ENCODE data around the gene ENAH. TPM values are rescaled to one million over a fixed set of nuclear protein-coding genes. Genes with fewer than 3 reads are reported as not detected.

The ENAH gene
- polyA plus RNA-seq, 1 of the 3 experiments (the other 2 are of a cell fraction) = 48.9 TPM

DNA sequence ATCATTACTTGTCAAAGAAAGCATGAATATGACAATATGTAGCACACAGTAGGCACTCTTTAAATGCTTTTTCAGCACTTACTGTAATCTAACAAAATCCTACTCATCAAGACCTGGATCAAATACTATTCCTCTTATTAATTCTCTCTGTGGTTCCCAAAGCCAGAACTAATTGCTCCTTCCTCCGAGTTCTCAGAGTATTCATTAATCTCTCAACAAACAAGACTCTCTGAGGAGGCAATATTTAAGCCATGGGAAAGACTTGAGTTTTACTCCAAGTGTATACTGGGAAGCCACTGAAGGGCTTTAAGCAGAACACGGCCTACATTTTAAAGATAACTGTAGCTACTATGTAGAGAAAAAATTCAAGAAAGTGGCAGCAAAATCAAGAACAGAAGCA, 79.7 kb downstream of the ENAH start (continued):
- no peak for TF ChIP-seq PBX3 (IDR thresholded peaks at IDR 0.05)
- TF ChIP-seq RAD21 (IDR thresholded peaks at IDR 0.05; ENCODE audit: low read length) = no peak
- TF ChIP-seq MAX (IDR thresholded peaks at IDR 0.05; ENCODE audit: low read depth) = no peak
- no peak for TF ChIP-seq YY1 (IDR thresholded peaks at IDR 0.05; ENCODE audit: low read depth)
- no peak for TF ChIP-seq NRF1 (IDR thresholded peaks at IDR 0.05; ENCODE audit: low read depth, low read length)

DNA sequence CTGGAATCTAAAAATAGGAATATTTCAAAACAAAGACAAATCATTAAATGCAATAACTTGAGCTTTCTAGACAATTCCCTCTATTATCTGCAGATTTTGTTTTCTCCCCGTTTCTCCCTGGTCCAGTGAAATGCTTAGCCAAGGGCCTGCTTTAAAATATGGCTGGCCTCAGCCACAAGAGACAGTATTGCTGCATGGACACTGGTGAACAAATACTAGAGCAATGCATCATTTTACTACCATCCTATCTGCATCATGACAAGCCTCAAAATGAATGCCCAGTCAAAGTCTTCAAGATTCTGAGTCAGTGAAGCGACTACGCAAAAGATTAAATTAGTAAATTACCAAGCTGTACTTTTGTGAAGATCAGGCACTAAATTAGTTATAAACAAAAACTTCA, 80.5 kb downstream of the ENAH start:
- ChIA-PET POLR2A (no interaction called here), CTCF (interaction anchor here (0.6 to 1.9 kb wide), 5 partner anchors 9 to 205 kb away, joined by 3 to 5 read pairs (median 3); partner anchors contain the start of gene SRP9)
- Histone ChIP-seq H4K20me1 (ENCODE audit: insufficient read depth) (peaks cover 89% of the 10 kb centered on the region), H2AFZ (ENCODE audit: low read depth) (no peak overlapping the region), H3K9me3 (no peaks in the 10 kb centered on the region), H3F3A (replicated peaks; ENCODE audit: insufficient read depth) (peaks cover 22% of the 10 kb centered on the region), H3K27ac (ENCODE audit: low read depth in 2 of 2, low read length in 1 of 2) (peak overlapping the region in 1 of 2 experiments; percentile 16; a peak in 1 of 4 replicates), H3K4me3 (ENCODE audit: low read depth in 2 of 2, low read length in 1 of 2) (no peak overlapping the region), H3K4me1 (ENCODE audit: control insufficient read depth in 1 of 2, insufficient read depth in 2 of 2, low read depth in 1 of 2, low read length in 1 of 2) (peaks cover 5 to 27% of the 10 kb centered on the region in 2 experiments), H3K4me2 (no peak overlapping the region), H3K36me3 (replicated peaks in 1 of 2; ENCODE audit: control insufficient read depth in 1 of 2, insufficient read depth in 2 of 2, low read length in 1 of 2) (peaks cover 0 to under 1% of the 10 kb centered on the region in 2 experiments), H3K79me2 (ENCODE audit: insufficient read depth) (peaks cover 97% of the 10 kb centered on the region), H3K27me3 (ENCODE audit: insufficient read depth) (no peaks in the 10 kb centered on the region), H3K9ac (no peak overlapping the region), H3K9me2 (no peaks in the 10 kb centered on the region)
- TF ChIP-seq, protein P1, sequence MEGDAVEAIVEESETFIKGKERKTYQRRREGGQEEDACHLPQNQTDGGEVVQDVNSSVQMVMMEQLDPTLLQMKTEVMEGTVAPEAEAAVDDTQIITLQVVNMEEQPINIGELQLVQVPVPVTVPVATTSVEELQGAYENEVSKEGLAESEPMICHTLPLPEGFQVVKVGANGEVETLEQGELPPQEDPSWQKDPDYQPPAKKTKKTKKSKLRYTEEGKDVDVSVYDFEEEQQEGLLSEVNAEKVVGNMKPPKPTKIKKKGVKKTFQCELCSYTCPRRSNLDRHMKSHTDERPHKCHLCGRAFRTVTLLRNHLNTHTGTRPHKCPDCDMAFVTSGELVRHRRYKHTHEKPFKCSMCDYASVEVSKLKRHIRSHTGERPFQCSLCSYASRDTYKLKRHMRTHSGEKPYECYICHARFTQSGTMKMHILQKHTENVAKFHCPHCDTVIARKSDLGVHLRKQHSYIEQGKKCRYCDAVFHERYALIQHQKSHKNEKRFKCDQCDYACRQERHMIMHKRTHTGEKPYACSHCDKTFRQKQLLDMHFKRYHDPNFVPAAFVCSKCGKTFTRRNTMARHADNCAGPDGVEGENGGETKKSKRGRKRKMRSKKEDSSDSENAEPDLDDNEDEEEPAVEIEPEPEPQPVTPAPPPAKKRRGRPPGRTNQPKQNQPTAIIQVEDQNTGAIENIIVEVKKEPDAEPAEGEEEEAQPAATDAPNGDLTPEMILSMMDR (IDR thresholded peaks at IDR 0.05) = peak; percentile 55
- TF ChIP-seq TCF12 (IDR thresholded peaks at IDR 0.05) (no peak), RAD21 (IDR thresholded peaks at IDR 0.05; ENCODE audit: low read length) (peak; percentile 24), PBX3 (IDR thresholded peaks at IDR 0.05) (peak; percentile 18; the same call in 1 of the 2 replicates)
- WGBS (ENCODE audit: low lambda C conversion rate) = 84% methylated on average over 3 of the region's 3 CpGs
- DNase-seq = no peak

DNA sequence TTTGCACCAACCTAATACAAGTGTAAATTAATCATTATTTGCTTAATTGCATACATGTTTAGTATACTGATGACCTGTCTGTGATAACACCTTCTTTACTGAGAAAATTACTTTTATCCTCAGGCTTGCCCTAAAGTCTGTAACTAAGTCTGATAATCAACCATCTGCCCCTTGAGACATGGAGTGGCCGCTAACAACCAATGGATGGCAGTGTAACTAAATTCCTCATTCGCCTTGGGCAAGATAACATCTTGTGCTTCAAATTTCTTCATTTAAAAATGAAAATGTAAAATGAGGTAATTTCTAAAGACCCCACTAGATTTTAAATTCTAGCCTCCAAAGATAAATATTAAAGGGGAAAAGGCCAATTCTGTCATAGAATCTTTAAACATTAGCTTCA, 85.1 kb downstream of the ENAH start:
- Histone ChIP-seq H3K9me3 (no peaks in the 10 kb centered on the region), H3K4me2 (no peak overlapping the region), H3K27me3 (ENCODE audit: insufficient read depth) (no peaks in the 10 kb centered on the region), H3K79me2 (ENCODE audit: insufficient read depth) (peaks cover 93% of the 10 kb centered on the region), H2AFZ (ENCODE audit: low read depth) (no peak overlapping the region), H3K9me2 (no peaks in the 10 kb centered on the region), H3K36me3 (replicated peaks in 1 of 2; ENCODE audit: control insufficient read depth in 1 of 2, insufficient read depth in 2 of 2, low read length in 1 of 2) (peaks cover 32 to 37% of the 10 kb centered on the region in 2 experiments), H4K20me1 (ENCODE audit: insufficient read depth) (peaks cover 54% of the 10 kb centered on the region), H3F3A (replicated peaks; ENCODE audit: insufficient read depth) (peaks cover 12% of the 10 kb centered on the region), H3K27ac (ENCODE audit: low read depth in 2 of 2, low read length in 1 of 2) (no peak overlapping the region), H3K4me3 (ENCODE audit: low read depth in 2 of 2, low read length in 1 of 2) (no peak overlapping the region), H3K4me1 (ENCODE audit: control insufficient read depth in 1 of 2, insufficient read depth in 2 of 2, low read depth in 1 of 2, low read length in 1 of 2) (peaks cover 0 to 10% of the 10 kb centered on the region in 2 experiments; a peak in 2 of 4 replicates), H3K9ac (no peak overlapping the region)
- ChIA-PET POLR2A (no interaction called here), CTCF (interaction anchor here (1.6 to 2.1 kb wide), 4 partner anchors 13 to 204 kb away, joined by 3 to 9 read pairs (median 4); no protein-coding TSS in a partner anchor)
- 83% methylated on average over 2 of the region's 2 CpGs for WGBS (ENCODE audit: low lambda C conversion rate)
- DNase-seq = no peak
- TF ChIP-seq TCF12 (IDR thresholded peaks at IDR 0.05) = no peak
- TF ChIP-seq FOSL2 (IDR thresholded peaks at IDR 0.05; ENCODE audit: borderline replicate concordance, low read depth) = no peak
- TF ChIP-seq IRF3 (IDR thresholded peaks at IDR 0.05; ENCODE audit: low read depth, low read length) = no peak
- no peak for TF ChIP-seq CHD2 (IDR thresholded peaks at IDR 0.05; ENCODE audit: low read length, partially characterized antibody)
- TF ChIP-seq PBX3 (IDR thresholded peaks at IDR 0.05) = no peak
- TF ChIP-seq RAD21 (IDR thresholded peaks at IDR 0.05; ENCODE audit: low read length) = peak; percentile 20; the same call in 1 of the 2 replicates
- TF ChIP-seq ZBTB33 (IDR thresholded peaks at IDR 0.05; ENCODE audit: borderline replicate concordance, low read depth) = no peak
- no peak for TF ChIP-seq FOXM1 (IDR thresholded peaks at IDR 0.05; ENCODE audit: low read depth)
- no peak for TF ChIP-seq EZH2phosphoT487 (IDR thresholded peaks at IDR 0.05; ENCODE audit: borderline replicate concordance, low read depth)
- TF ChIP-seq RFX5 (IDR thresholded peaks at IDR 0.05; ENCODE audit: low read length) = no peak
- no peak for TF ChIP-seq JUND (IDR thresholded peaks at IDR 0.05)
- TF ChIP-seq SIN3A (IDR thresholded peaks at IDR 0.05; ENCODE audit: borderline replicate concordance, low read depth, low read length) = no peak
